Fibroblast of lung (primary cell): ENCODE results near the gene QSOX2.

Source experiments
- CTCF ChIP-seq, 2 donors: IDR thresholded peaks in 1 of 2; conservative IDR thresholded peaks in 1 of 2; 1 replicate in 1 of 2; 2 replicates in 1 of 2; pipeline ENCODE4 v1.5.1; 2011 to 2012; ENCODE audit warnings: low read length in 2 of 2, control low read depth in 1 of 2, inconsistent platforms in 1 of 2, low read depth in 1 of 2, mild to moderate bottlenecking in 1 of 2
- EZH2 ChIP-seq: IDR thresholded peaks from 2 replicates; pipeline ENCODE4 v1.5.1; 2012; ENCODE audit warnings: low read length, control low read depth, mild to moderate bottlenecking; ENCODE audit errors: missing control alignments

- no peak for TF ChIP-seq EZH2
- TF ChIP-seq CTCF (conservative IDR thresholded peaks at IDR 0.05 in 1 of 2, IDR thresholded peaks at IDR 0.05 in 1 of 2; ENCODE audit: low read depth in 1 of 2, low read length in 2 of 2), result no peak
Measured at GRCh38 chr9:136197084-136197875, 48.3 kb downstream of the QSOX2 start.
